ENCODE results near the gene ITGA3.

- TF ChIP-seq CTCF (IDR thresholded peaks at IDR 0.05; ENCODE audit: low read length) (no peak), EZH2 (IDR thresholded peaks at IDR 0.05; ENCODE audit: borderline replicate concordance, low read length) (no peak)
Observed at GRCh38 chr17:50018909-50019308, 37.0 kb upstream of the ITGA3 start.
